ENCODE results near the gene PHTF2.
"Not testable (repeated sequence)": the region's sequence is repeated elsewhere in the genome, so short reads cannot be mapped to it uniquely, and the experiment has no call there.

Gene PHTF2

GRCh38 chr7:77830649-77831355, 32.2 kb downstream of the PHTF2 start:
- DNase-seq (ENCODE audit: low read depth): no peak

- no peak for DNase-seq (ENCODE audit: low read depth)
Measured at GRCh38 chr7:77831481-77831880, 32.9 kb downstream of the PHTF2 start.

- DNase-seq (ENCODE audit: low read depth): no peak
Measured at GRCh38 chr7:77831953-77832352, 33.4 kb downstream of the PHTF2 start.

- DNase-seq (ENCODE audit: low read depth): no peak
Measured at GRCh38 chr7:77833136-77833535, 34.6 kb downstream of the PHTF2 start.

GRCh38 chr7:77836425-77836824, 37.9 kb downstream of the PHTF2 start:
- DNase-seq (ENCODE audit: low read depth): not testable (repeated sequence)

GRCh38 chr7:77837275-77837674, 38.7 kb downstream of the PHTF2 start:
- no peak for DNase-seq (ENCODE audit: low read depth)

- DNase-seq (ENCODE audit: low read depth): no peak
Measured at GRCh38 chr7:77837966-77838365, 39.4 kb downstream of the PHTF2 start.

GRCh38 chr7:77838929-77839491, 40.4 kb downstream of the PHTF2 start:
- no peak for DNase-seq (ENCODE audit: low read depth)

- no peak for DNase-seq (ENCODE audit: low read depth)
Measured at GRCh38 chr7:77839919-77840318, 41.3 kb downstream of the PHTF2 start.

GRCh38 chr7:77843194-77843593, 44.6 kb downstream of the PHTF2 start:
- no peak for DNase-seq (ENCODE audit: low read depth)

- no peak for DNase-seq (ENCODE audit: low read depth)
Measured at GRCh38 chr7:77846317-77847092, 47.9 kb downstream of the PHTF2 start.

- DNase-seq (ENCODE audit: low read depth): no peak
Measured at GRCh38 chr7:77855371-77856083, 57.0 kb downstream of the PHTF2 start.

GRCh38 chr7:77858278-77858677, 59.7 kb downstream of the PHTF2 start:
- no peak for DNase-seq (ENCODE audit: low read depth)

- DNase-seq (ENCODE audit: low read depth): no peak
Measured at GRCh38 chr7:77859343-77859742, 60.8 kb downstream of the PHTF2 start.

GRCh38 chr7:77862691-77863090, 64.1 kb downstream of the PHTF2 start:
- DNase-seq (ENCODE audit: low read depth): no peak

- no peak for DNase-seq (ENCODE audit: low read depth)
Measured at GRCh38 chr7:77863860-77864259, 65.3 kb downstream of the PHTF2 start.

GRCh38 chr7:77866370-77866769, 67.8 kb downstream of the PHTF2 start:
- DNase-seq (ENCODE audit: low read depth): no peak

- DNase-seq (ENCODE audit: low read depth): no peak
Measured at GRCh38 chr7:77866786-77867536, 68.4 kb downstream of the PHTF2 start.

GRCh38 chr7:77867537-77867865, 68.9 kb downstream of the PHTF2 start:
- DNase-seq (ENCODE audit: low read depth): no peak

GRCh38 chr7:77872256-77872655, 73.7 kb downstream of the PHTF2 start:
- not testable (repeated sequence) for DNase-seq (ENCODE audit: low read depth)

- DNase-seq (ENCODE audit: low read depth): not testable (repeated sequence)
Measured at GRCh38 chr7:77873416-77874327, 75.1 kb downstream of the PHTF2 start.
